Right hindlimb (tissue), 1 donor: Measurements from ENCODE around the gene CCDC78.

Experiments
- DNase-seq: peaks from one replicate; pipeline ENCODE4 v3.0.0-alpha.2; 2018

Gene CCDC78

DNA sequence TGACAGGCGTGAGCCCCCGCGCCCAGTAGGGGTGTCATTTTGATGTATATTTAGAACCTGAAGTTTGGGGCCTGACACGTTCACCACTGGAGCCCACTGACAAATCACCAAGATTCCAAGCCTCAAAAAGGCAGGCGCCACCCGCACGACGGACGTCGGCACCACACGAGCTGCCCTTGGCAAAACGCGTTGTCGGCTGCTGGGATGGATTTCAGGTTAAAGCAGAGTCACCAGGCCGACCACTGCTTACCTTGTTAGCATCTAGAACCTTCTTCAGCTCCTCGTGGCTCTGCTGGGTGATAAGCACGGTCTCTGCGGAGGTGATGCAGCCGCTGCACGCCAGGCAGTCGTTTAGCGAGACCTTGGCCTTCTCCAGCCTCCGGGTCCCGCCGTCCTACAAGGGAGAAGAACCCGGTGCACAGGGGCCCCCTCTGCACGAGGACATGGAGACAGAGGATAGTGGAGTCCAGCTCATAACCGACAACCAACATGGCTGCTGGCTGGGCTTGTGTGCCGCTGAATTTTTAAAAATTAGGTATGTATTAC, 10.8 kb upstream of the CCDC78 start:
- no peak for DNase-seq

DNA sequence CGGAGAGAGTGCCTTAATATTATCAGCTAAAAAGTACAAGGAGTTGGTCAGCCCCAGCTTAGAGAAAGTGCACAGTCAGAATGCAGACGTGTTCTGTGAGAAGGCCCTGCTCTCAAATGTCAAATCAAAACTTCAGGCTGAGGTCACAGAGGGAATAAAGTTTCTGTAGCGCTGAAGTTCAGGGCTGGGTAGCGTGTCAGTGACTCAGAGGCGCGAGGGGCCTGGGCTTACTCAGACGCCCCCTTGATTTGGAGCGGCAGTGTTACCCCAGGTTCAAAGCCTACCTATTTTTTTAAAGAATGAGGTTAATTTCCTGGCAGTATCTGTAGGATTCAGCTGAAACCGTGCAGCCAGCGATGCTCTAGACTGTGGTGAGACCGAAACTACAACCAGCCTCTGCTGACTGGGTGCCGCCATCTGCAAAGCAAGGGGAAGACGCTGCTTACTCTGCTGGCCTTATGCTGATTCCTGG, 9.8 kb upstream of the CCDC78 start:
- no peak for DNase-seq

DNA sequence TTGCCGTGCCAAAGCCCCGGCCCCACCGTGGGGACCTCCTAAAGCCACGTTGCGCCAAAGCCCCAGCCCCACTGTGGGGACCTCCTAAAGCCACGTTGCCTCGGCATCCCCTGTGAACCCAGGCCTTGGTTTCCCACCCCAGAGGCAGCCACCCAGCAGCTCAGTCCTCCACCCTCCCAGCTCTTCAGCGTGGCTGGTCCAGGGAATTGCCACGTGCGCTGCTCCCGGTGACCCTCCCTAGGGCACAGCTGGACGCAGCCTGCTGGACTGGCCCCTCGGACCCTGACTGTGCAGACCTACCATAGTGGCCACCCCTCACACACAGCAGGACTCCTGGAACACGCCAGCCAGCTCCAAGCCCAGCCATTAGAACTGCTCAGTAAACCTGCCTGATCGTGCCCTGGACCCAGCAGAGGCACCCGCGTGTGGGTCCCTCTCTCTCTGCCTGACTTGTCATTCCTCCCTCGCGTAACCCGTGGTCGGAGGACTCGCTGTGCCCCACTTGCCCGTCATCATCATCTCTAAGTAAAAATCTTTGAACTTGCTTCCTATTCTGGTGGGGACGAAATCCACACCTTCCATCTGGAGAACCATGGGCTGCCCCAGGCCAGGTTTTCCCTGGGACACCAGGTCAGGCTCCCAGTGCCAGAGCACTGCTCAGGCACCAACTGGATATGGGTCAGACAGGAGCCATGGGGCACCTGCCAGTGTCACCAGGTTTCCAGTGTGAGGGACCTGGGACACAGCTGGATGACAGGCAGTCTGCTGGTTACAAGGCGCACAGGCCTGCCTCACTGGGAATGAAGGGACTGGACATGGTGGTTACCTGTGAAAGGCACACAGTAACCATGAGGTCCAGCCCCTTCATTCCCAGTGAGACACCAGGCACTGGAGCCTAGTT, 9.0 kb upstream of the CCDC78 start:
- DNase-seq, result no peak

DNA sequence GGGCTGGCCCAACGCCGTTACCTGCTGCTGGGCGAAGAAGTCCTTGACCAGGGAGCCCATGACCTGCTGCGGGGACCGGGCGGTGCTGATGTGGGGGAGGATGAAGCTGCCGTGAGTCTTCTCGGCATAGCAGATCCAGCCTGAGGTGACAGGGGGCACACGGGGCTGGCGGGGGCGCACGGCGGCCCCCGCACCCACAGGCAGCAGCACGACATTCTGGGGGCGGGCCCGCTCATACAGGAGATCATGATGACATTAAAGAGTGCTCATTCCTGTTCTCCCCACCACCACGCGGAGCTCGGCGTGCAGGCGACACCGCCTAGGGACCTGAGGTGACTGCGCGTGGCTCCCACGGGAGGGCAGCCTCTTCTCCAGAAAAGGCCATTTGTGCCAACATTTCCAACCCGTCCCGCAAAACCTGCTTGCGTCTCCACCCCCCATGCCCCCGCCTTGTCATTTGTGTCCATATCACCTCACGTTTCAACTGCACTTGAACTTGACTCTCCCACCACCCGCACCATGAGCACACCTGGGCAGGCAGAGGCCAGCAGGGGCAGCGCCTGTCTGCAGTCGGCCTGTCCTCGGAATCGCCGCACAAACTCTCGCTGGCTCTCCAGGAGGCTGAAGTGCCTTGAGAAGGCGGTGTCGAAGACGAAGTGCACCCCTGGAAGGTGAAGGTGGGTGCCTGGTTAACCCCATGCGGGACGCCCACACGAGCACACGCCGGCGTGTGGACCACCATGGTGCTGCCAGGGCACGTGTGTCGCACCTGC, 8.2 kb upstream of the CCDC78 start:
- no peak for DNase-seq

DNA sequence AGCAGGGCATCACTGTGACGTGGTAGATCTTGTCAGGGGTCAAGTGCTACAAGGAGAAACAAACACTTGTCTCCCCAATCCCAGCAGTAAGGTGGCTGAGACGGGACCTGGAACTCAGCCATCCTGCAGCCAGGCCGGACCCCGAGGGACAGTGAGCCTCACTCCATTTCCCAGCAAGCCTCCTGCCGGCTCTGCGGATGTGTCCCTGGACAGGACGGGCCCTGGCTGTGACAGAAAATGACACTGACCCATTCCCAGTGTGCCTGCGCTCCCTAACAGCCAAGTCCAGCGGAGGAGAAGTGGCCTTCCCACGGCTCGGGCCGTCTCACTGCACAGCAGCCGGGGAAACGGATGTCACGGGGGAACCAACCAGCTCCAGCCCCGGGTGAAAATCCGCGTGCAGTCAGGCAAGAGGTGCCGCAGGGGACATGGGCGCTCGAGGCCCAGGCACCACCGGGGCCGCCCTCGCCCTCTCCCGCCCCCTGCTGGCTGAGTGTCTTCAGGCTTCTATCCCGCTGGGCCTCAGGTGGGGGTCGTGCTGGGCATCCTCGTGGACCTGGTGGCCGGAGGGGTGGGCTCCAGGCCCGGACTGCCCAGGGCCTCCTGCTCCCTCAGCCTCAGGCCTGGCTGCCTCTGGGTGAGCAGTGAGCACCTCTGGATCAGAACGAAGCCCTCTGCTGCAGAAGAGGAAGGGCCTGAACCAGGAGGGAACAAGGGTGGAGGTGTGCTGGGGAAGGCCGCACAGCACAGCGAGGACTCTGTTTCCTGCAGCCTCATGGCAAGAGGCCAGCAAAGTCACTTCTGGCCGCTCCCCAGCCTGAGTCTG, 7.4 kb upstream of the CCDC78 start:
- DNase-seq, result no peak

DNA sequence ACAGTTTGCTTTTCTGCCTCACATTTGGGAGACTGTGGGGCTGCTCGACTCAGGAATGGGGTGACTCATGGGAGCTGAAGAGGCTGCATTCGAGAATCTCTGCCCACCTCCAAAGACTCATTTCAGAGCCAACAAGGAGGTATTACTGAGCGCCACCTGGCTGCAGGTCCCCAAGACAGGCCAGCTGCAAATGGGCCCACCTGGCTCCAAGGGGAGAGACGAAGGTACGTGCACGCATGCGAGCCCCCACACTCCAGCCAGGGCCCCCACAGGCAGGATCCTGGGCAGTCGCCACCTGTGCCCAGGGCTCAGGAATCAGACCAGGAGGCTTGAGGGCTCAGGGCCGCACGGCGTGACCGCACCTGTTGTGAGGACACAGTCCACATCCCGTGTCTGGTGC, 6.7 kb upstream of the CCDC78 start:
- DNase-seq, result no peak

DNA sequence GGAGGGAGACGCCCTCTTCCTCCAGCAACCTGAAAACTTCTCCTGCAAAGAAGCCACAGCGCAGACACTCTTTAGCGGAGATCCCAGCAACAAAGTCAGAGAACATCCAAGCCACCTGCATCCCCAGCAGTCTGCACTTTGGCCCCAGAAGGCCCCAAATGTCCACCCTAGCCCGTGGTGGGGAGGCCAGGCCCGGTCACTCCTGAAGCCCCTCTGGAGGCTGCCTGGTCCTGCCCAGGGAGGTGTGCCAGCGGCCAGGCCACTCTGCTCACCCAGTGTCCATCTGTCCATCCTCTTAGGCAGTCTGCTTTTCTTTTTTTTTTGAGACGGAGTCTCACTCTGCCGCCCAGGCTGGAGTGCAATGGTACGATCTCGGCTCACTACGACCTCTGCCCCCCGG, 6.1 kb upstream of the CCDC78 start:
- no peak for DNase-seq

DNA sequence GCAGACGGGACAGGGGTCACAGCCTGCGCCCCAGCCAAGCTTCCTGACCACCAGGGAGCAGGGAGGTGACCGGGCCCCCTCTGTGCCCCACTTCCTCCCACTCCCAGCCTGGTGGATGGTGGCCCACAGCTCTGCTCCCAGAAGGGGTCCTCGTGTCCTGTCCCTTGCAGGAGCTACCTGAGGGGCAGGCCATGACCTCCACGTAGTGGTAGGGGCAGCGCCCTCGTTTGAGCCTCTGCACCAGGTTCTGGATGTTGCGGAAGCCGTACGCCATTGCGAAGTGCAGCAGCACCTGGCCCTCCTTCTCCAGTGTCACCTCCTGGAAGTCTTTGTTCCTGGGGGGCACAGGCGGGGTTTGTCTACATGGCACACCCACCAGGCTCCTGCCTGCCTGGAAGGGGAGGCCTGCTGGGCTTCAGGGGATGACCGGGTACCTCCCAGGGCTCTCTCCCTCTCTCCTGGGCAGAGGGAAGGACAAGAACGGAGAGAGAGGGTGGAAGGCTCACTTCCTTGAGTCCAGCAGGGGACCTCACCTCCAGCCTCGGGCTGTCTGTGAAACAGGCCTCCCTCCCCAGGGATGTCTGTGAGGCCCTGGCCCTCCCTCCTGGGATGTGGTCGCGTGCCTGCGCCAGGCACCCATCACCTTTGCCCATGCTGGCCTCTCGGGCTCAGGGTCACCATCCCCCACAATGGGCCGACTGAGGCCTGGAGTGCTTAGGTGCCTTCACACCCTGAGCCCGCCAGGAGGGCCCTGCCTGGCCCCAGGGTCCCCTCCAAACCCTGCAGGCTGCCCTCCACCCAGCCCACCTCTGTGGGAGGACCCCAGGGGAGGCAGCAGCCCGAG, 4.6 kb upstream of the CCDC78 start:
- no peak for DNase-seq

DNA sequence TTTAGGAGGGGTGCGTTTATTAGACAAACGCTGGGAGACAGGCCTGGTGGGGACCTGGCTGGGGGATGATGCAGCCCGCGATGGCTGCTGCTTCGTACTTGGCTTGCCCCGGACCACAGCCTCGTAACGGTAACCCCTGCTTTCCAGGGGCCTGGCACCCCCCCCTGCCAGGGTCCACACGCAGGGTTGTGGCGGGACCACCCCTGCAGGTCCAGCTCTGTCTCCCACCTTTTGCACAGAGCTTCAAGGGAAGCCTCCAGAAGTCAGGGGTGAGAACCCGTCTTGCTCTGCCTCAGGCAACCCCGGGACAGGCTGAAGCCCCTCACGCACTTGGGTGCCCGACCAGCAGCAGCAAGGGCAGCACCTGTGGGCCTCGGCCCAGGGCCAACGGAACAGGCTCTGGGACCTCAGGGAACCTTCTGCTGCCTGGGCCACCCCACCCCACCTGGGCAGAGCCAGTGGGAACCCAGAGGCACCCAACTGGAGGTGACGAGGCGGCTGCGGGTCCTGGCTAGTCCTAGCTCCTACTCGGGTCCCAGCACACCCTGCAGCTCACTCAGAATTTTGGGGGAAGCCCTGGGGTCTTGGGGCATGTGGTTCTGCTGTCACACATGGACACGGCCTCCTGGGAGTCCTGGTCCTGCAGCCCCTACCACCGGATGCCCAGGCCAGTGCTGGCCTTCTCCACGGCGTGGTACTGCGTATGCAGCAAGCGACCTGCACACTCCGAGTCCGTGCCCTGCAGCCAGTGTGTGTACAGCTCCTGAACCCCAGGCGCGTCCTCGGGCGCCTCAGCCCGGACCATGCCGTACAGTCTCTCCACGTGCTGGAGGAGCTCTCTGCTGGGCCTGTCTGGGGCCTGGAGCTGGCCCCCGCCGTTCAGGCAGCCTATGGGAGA, 3.8 kb upstream of the CCDC78 start:
- DNase-seq, result no peak

DNA sequence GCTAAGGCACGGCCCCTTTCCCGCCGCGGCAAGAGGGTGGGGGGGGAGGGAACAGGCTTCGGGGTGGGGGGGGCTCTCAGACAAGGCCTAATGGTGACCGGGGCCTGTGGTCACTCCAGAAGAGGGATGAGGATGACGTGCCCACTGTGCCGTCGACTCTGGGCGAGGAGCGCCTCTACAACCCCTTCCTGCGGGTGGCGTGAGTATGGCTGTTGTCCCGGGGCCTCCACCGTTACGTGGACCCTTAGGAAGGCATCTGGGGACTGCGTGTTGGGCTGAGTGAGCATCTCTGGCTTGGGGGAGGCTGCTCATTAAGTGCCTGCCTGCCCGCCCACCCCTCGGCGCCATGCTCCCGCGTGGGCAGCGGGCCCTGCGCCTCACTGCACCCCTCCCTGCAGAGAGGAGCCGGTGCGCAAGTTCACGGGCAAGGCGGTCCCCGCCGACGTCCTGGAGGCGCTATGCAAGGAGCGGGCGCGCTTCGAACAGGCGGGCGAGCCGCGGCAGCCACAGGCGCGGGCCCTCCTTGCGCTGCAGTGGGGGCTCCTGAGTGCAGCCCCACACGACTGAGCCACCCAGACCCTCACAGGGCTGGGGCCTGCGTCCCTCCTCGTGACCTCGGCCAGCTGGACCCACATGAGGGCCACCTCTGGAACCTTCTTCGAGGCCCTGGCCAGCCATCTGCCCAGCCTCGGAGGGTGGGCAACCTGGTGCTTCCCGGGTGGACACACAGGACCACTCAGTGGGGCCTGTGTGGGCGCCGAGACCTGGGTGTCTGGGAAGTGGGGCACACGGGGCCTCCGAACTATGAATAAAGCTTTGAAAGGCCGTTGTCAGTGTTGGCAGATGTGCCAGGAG, 2.9 kb upstream of the CCDC78 start:
- no peak for DNase-seq

DNA sequence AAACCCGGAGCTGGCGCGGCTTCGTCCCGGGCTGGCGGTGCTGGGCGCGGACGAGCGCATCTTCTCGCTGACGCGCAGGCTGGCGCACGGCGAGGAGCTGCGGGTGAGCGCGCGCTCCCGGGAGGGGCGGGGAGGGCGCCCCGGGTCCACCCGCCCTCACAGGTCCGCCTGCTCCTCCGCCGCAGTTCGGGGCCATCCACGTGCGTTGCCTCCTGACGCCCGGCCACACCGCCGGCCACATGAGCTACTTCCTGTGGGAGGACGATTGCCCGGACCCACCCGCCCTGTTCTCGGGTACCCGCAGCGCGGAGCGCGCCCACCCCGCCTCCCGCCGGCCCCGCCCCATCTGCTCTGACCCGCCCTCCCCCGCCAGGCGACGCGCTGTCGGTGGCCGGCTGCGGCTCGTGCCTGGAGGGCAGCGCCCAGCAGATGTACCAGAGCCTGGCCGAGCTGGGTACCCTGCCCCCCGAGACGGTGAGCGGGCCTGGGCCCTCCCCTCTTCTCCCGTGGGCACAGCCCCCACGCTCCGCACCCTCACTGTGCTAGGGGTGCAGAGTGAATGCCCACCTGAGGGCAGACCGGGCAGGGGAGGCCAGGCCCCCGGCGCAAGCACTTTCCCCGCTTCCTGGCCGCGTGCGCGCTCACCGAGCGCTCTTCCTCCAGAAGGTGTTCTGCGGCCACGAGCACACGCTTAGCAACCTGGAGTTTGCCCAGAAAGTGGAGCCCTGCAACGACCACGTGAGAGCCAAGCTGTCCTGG, 2.1 kb upstream of the CCDC78 start:
- peak; percentile 72 for DNase-seq

DNA sequence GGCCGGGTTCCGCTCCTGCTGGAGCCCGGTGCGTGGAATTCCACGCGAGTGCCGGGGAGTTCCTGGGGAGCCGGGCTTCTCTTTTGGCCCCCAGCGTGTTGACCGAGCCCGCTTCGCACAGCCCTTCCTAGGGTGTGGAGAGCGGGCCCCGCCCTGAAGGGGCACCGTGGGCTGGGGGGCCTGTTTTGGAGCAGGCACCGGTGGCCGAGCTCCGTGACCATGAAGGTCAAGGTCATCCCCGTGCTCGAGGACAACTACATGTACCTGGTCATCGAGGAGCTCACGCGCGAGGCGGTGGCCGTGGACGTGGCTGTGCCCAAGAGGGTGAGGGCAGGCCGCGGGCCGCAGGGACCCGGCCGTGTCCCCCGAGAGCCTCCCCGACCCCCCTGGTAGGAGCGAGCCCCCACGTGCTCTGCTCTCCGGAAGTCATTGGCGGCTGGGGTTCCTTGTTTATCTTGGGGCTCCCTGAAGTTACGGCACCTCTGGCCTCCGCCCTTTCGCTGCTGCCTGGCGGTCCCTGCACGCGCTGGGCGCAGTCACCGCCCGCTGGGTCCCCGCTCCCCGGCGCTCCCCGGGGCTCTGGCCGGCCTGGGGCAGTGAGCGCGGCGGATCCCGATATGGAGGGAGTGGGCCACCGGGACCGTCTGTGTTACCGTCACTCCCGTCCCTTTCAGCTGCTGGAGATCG, 1.2 kb upstream of the CCDC78 start:
- no peak for DNase-seq

DNA sequence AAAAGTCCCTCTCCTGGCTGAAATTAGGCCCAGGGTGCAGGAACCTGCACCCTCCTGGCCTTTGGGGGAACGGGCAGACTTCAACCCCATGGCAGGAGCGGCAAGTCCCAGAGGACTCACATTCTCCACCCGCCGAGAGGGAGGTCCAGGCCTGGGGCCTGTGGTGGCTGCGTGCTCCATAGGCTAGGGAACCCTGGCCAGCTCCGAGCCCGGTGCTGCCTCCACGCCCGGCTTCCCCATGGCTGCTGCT, 130 bp downstream of the CCDC78 start:
- no peak for DNase-seq

DNA sequence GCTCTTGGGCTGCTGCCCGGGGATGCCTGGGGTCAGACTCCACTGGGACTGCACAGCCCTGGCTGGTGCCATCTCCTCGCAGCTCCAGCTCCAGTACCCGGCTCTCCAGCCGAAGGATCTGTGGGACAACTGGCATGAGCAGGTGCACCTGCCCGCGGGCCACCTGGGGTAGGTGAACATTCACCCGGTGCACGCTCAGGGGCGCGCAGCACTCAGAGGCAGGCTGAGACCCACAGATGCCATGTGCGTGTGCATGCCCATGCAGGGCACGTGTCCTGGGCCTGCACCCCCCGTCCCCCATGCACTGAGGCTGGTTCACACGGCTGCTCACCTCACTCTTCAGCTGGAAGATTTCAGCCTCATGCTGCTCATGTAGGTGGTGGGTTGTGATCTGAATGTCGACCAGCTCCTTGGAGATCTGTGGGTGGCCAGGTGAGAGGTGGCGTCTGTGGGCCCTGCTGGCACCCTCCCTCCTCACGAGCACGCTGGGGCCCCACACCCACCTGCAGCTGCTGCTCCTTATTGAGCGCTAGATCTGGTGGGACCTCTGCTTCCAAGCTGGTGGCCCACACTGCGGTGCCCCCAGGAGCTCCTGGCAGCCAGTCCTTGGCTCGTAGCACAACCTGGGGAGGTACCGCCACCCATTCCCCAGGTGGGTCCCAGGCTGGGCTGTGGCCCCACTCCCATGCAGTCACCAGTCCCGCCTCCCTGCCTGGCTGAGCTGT, 618 bp downstream of the CCDC78 start:
- no peak for DNase-seq

DNA sequence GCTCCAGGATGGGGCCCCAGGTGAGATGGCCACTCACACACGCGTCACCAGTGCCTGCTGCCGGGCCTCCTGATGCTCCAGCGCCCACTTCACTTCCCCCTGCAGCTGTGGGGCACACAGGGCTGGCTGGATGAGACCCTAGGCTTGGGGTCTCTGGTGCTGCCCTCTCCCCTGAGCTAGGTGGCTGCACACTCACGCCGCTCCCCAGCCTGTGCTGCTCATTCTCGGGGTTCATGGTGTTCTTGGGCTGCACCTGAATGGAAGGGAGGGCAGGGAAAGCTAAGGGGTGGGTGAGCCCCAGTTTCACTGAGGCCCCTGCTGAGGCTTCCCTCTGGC, 1.2 kb downstream of the CCDC78 start:
- DNase-seq, result no peak

DNA sequence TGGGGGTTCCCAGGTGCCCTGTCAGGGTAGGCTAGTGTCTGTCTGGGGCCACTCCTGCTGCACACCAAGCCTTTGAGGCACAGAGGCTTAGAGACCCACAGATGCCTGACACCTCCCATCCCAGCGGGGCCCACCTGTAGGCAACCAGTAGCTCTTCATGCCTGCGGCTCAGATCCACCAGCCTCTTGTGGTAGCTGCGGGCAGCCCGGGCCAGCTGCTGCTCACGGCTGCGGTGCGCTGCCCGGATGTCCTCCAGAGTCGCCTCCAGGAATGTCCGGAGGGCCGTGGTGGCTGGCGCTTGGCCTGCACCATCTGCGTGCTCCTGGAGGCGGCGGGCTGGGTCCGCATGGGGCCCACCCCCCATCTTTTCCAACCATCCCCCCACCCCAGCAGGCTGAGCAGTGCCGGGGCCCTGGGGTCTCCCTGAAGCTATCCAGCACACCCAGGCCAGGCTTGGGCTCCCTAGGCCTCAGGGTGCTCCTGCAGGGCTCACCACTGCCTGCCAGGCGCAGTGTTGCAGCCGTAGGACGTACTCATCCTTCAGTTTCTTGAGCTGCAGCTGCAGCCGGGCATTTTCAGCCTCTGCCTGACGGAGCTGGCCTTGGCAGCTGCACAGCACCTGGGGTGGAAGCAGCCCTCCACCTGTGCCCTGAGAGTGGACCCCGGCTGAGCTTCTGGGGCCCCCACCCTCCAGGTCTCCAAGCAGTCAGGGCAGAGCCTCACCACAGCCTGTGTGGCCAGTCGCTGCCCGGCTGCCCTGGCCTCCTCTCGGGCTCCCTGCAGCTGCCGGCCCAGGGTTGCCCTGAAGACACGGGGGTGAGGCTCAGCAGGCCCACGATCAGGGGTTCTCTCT, 1.8 kb downstream of the CCDC78 start:
- no peak for DNase-seq

DNA sequence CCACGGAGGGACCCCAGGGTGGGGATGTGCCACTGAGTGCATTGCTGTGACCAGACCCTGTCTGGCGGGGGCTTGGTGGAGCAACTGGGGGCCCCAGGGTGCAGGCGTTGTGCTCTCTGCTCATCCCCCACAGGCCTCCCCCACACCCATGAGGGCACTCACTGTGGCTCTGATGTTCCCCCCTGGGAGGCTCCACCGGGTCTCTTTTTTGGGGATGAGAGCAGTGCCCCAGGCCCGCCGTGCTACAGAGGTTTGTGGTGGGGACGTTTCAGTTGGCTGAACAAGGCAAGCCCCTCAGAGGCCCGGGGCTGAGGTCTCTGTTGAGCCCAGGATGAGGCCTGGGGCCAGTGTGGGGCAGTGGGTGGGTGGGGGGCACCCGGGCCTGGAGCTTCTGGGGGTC, 2.5 kb downstream of the CCDC78 start:
- DNase-seq, result no peak
